PC-9 (cell line): Measurements from ENCODE around the gene TRPM8. TPM values are rescaled to one million over a fixed set of nuclear protein-coding genes. Genes with fewer than 3 reads are reported as not detected.
"Not testable (repeated sequence)": the region's sequence is repeated elsewhere in the genome, so short reads cannot be mapped to it uniquely, and the experiment has no call there.

Source experiments
- Bru-seq: library from RNA; stranded (reverse); fragments of 400-500 nt; gene quantifications from one replicate; lab custom pipeline; 2021; lab: Mats Ljungman, UMichigan
- BruChase-seq, 2 experiments: library from RNA; stranded (reverse); fragments of 400-500 nt; gene quantifications; one replicate each; lab custom pipeline; 2021; lab: Mats Ljungman, UMichigan
- BruUV-seq: library from RNA; stranded (reverse); fragments of 400-500 nt; replicated peaks from 2 replicates; lab custom pipeline; 2021; lab: Mats Ljungman, UMichigan
- CTCF ChIA-PET: fragments of 300-600 bp; sonication (Branson Sonifier 250); formaldehyde crosslinking; loops from one replicate; lab custom pipeline; 2022; ENCODE audit warnings: antibody characterized with exemption; lab: Charles Lee
- POLR2A ChIA-PET: fragments of 300-600 bp; sonication (Branson Sonifier 250); formaldehyde crosslinking; loops from one replicate; lab custom pipeline; 2022; ENCODE audit warnings: antibody characterized with exemption; ENCODE audit not compliant: unreplicated experiment; lab: Charles Lee
- DNase-seq, 2 experiments: peaks; one replicate each; pipeline versions ENCODE4 v3.0.0 to v3.0.0-alpha.2; 2015 to 2022; ENCODE audit warnings: mixed read lengths in 1 of 2
- H2AFZ ChIP-seq: fragments of 200-600 bp; sonication (generic); 2 replicates; pipeline ENCODE4 v1.8.1; 2017; ENCODE audit warnings: antibody characterized with exemption
- H3F3A ChIP-seq: fragments of 200-600 bp; sonication (generic); 2 replicates; pipeline ENCODE4 v1.8.1; 2017; ENCODE audit warnings: antibody characterized with exemption, mild to moderate bottlenecking, low read depth; ENCODE audit not compliant: insufficient read depth
- H3K27ac ChIP-seq: fragments of 200-600 bp; sonication (generic); 2 replicates; pipeline ENCODE4 v1.6.1; 2016; ENCODE audit warnings: mixed run types
- H3K27me3 ChIP-seq: fragments of 200-600 bp; sonication (generic); 2 replicates; pipeline ENCODE4 v1.6.1; 2016; ENCODE audit warnings: low read depth, mixed run types; ENCODE audit not compliant: insufficient read depth
- H3K36me3 ChIP-seq: fragments of 200-600 bp; sonication (generic); 2 replicates; pipeline ENCODE4 v1.6.1; 2016; ENCODE audit warnings: low read depth, mixed run types
- H3K4me1 ChIP-seq: fragments of 200-600 bp; sonication (generic); replicated peaks from 2 replicates; pipeline ENCODE4 v1.6.1; 2016; ENCODE audit warnings: mixed run types; ENCODE audit not compliant: insufficient read depth
- H3K4me2 ChIP-seq: fragments of 200-600 bp; sonication (generic); 2 replicates; pipeline ENCODE4 v1.6.1; 2017; ENCODE audit warnings: mixed run types
- H3K4me3 ChIP-seq: fragments of 200-600 bp; sonication (generic); 2 replicates; pipeline ENCODE4 v1.6.1; 2016; ENCODE audit warnings: mixed run types
- H3K79me2 ChIP-seq: fragments of 200-600 bp; sonication (generic); 2 replicates; pipeline ENCODE4 v1.6.1; 2017; ENCODE audit warnings: low read depth, mixed run types
- H3K9me2 ChIP-seq: fragments of 200-600 bp; sonication (generic); 2 replicates; pipeline ENCODE4 v1.8.1; 2017; ENCODE audit warnings: mild to moderate bottlenecking; ENCODE audit not compliant: insufficient read depth
- H3K9me3 ChIP-seq: fragments of 200-600 bp; sonication (generic); 2 replicates; pipeline ENCODE4 v1.8.1; 2016; ENCODE audit warnings: low read depth; ENCODE audit not compliant: insufficient read depth
- H4K20me1 ChIP-seq: fragments of 200-600 bp; sonication (generic); 2 replicates; pipeline ENCODE4 v1.8.1; 2017; ENCODE audit not compliant: insufficient read depth
- EZH2 ChIP-seq: fragments of 200-600 bp; sonication (generic); IDR thresholded peaks from 2 replicates; pipeline ENCODE4 v1.8.0; 2017; ENCODE audit warnings: antibody characterized with exemption, low read depth
- intact Hi-C: fragments of 100-400 bp; cut with micrococcal nuclease; formaldehyde crosslinking; loops from one replicate; pipeline ENCODE4 v1.10.0; 2022; ENCODE audit not compliant: unreplicated experiment
- long read RNA-seq: library from polyadenylated mRNA; stranded (forward); transcript quantifications from one replicate; pipeline ENCODE4 v2.0.0, GENCODE V29; 2022
- total RNA-seq: library from RNA; stranded (reverse); gene quantifications from 2 replicates; pipeline ENCODE4 v1.2.3, GENCODE V29; 2021
- TF ChIP-seq, protein P1 (sequence below): fragments of 200-600 bp; sonication (generic); conservative IDR thresholded peaks from 2 replicates; pipeline ENCODE4 v1.6.1; 2017; ENCODE audit warnings: mixed run types, antibody characterized with exemption, mild to moderate bottlenecking, moderate library complexity

TRPM8 gene
- total RNA-seq (0.48 and 2.1 TPM in 2 replicates), Bru-seq, nascent RNA (percentile 16 among the genes with signal in this experiment), BruChase-seq, experiment 1, labeled RNA remaining after a 2-hour chase (percentile 13 among the genes with signal in this experiment), BruChase-seq, experiment 2, labeled RNA remaining after a 6-hour chase (percentile 17 among the genes with signal in this experiment)
- long read RNA-seq, partial matches to known transcripts, result 0 of 1 reads
- long read RNA-seq, other reads (novel, unspliced or antisense), result 1 of 1 reads

GRCh38 chr2:233917116-233917515 lies at the start of gene TRPM8:
TRPM8 (plus strand) TSS chr2:233917373; CDS start chr2:233926538, 9,165 bp downstream.
- Histone ChIP-seq H3K9me3 (no peaks in the 10 kb centered on the region), H3K9me2 (no peaks in the 10 kb centered on the region), H3F3A (no peaks in the 10 kb centered on the region), H2AFZ (no peak within 1 kb of the TSS), H4K20me1 (no peaks in the 10 kb centered on the region), H3K27ac (no peak within 1 kb of the TSS), H3K27me3 (peaks cover 12% of the 10 kb centered on the region), H3K4me2 (no peak within 1 kb of the TSS), H3K36me3 (no peaks in the 10 kb centered on the region), H3K4me3 (no peak within 1 kb of the TSS), H3K79me2 (no peaks in the 10 kb centered on the region), H3K4me1 (no peaks in the 10 kb centered on the region)
- CTCF ChIA-PET, result interaction anchor here (0.6 kb wide), 2 partner anchors 8 to 47 kb away, joined by 3 read pairs; no protein-coding TSS in a partner anchor
- DNase-seq, result no peak
- TF ChIP-seq EZH2, result no peak
- TF ChIP-seq, protein P1, sequence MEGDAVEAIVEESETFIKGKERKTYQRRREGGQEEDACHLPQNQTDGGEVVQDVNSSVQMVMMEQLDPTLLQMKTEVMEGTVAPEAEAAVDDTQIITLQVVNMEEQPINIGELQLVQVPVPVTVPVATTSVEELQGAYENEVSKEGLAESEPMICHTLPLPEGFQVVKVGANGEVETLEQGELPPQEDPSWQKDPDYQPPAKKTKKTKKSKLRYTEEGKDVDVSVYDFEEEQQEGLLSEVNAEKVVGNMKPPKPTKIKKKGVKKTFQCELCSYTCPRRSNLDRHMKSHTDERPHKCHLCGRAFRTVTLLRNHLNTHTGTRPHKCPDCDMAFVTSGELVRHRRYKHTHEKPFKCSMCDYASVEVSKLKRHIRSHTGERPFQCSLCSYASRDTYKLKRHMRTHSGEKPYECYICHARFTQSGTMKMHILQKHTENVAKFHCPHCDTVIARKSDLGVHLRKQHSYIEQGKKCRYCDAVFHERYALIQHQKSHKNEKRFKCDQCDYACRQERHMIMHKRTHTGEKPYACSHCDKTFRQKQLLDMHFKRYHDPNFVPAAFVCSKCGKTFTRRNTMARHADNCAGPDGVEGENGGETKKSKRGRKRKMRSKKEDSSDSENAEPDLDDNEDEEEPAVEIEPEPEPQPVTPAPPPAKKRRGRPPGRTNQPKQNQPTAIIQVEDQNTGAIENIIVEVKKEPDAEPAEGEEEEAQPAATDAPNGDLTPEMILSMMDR, result no peak
- intact Hi-C loops, result no loop called here
- POLR2A ChIA-PET, result interaction anchor here (0.6 kb wide), 1 partner anchor 9 kb away, joined by 5 read pairs; no protein-coding TSS in a partner anchor
- BruUV-seq, result no TSS peak

DNA sequence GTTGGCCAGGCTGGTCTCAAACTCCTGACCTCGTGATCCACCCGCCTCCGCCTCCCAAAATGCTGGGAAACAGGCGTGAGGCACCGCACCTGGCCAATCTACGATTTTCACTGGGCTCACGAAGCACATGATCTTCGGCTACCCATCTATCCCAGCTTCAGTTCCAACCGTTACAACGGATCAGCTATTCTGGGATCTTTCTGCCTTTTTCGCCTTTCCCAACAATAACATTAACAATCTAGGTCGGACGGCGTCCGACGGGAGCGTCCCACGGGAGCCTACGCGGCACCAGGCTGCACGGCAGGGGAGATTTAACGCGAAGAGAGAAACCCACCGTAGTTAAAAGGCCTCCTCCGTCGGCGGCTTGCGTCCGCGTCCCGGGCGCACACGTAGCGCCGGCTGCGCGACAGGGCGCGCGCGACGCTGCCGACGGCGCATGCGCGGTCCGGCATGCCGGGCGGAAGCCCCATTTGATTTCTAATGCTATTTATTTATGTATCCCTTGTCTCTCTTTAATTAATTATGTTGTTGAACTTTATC lies 49.1 kb upstream of the TRPM8 start, which contains the start of gene MSL3B:
MSL3B (minus strand) TSS at position 394 of the 540 bp plus-strand sequence.
- H4K20me1 ChIP-seq, result no peaks in the 10 kb centered on the region
- H3K27ac ChIP-seq, result peak within 1 kb of the TSS; percentile 58
- H3K9me2 ChIP-seq, result no peaks in the 10 kb centered on the region
- intact Hi-C loops, result loop anchor here (10.0 kb wide), 1 partner anchor 377 kb away; no protein-coding TSS in a partner anchor
- TF ChIP-seq, protein P1, result no peak
- no peak for TF ChIP-seq EZH2
- DNase-seq, result peak; percentile 46 to 75
- peak within 1 kb of the TSS; percentile 64 for H3K4me3 ChIP-seq
- no peaks in the 10 kb centered on the region for H3K9me3 ChIP-seq
- peaks cover 24% of the 10 kb centered on the region for H3K4me1 ChIP-seq
- H3K36me3 ChIP-seq, result peaks cover 32% of the 10 kb centered on the region
- CTCF ChIA-PET, result interaction anchor here (0.6 to 0.7 kb wide), 3 partner anchors 606 to 1835 kb away, joined by 4 to 10 read pairs (median 7); no protein-coding TSS in a partner anchor
- peak within 1 kb of the TSS; percentile 75 for H3K4me2 ChIP-seq
- no TSS peak for BruUV-seq
- POLR2A ChIA-PET, result no interaction called here
- H2AFZ ChIP-seq, result peak within 1 kb of the TSS; percentile 95
- peaks cover 5% of the 10 kb centered on the region; the same call in 1 of the 2 replicates for H3K27me3 ChIP-seq
- H3F3A ChIP-seq, result no peaks in the 10 kb centered on the region
- H3K79me2 ChIP-seq, result peaks cover 32% of the 10 kb centered on the region

- no peak overlapping the region for H3K27ac ChIP-seq
- H4K20me1 ChIP-seq, result no peaks in the 10 kb centered on the region
- peaks cover 8% of the 10 kb centered on the region; the same call in 1 of the 2 replicates for H3K27me3 ChIP-seq
- no peak for DNase-seq
- H3K36me3 ChIP-seq, result peaks cover 10% of the 10 kb centered on the region
- intact Hi-C loops, result no loop called here
- no peaks in the 10 kb centered on the region for H3K9me3 ChIP-seq
- H3K79me2 ChIP-seq, result peaks cover 15% of the 10 kb centered on the region
- H3K4me2 ChIP-seq, result no peak overlapping the region
- TF ChIP-seq, protein P1, result no peak
- ChIA-PET POLR2A (interaction anchor here (0.7 kb wide), 1 partner anchor 23 kb away, joined by 3 read pairs; no protein-coding TSS in a partner anchor), CTCF (no interaction called here)
- no TSS peak for BruUV-seq
- no peak overlapping the region for H3K4me3 ChIP-seq
- peaks cover 11% of the 10 kb centered on the region for H3K4me1 ChIP-seq
- no peaks in the 10 kb centered on the region for H3K9me2 ChIP-seq
- H2AFZ ChIP-seq, result no peak overlapping the region
- H3F3A ChIP-seq, result no peaks in the 10 kb centered on the region
These were observed 45.7 kb upstream of the TRPM8 start for GRCh38 chr2:233871432-233871831.

GRCh38 chr2:233872125-233872524 lies 45.0 kb upstream of the TRPM8 start:
- H3K36me3 ChIP-seq, H4K20me1 ChIP-seq, CTCF ChIA-PET, H3K79me2 ChIP-seq, intact Hi-C loops, H3K4me1 ChIP-seq, H3K27ac ChIP-seq, H3K4me3 ChIP-seq, H2AFZ ChIP-seq, H3K9me2 ChIP-seq, H3K4me2 ChIP-seq, H3F3A ChIP-seq, H3K27me3 ChIP-seq, DNase-seq, H3K9me3 ChIP-seq, BruUV-seq: not testable (repeated sequence)
- POLR2A ChIA-PET, result interaction anchor here (0.7 kb wide), 1 partner anchor 22 kb away, joined by 3 read pairs; no protein-coding TSS in a partner anchor
